PC-3 (cell line): ENCODE measurements around the gene TMEM119. TPM values are rescaled to one million over a fixed set of nuclear protein-coding genes. Genes with fewer than 3 reads are reported as not detected.

Source experiments
- ATAC-seq: fragments of 200-7000 bp; cut with Tn5 transposase; 2 replicates; pipeline ENCODE4 v1.9.1; 2020; ENCODE audit warnings: mild to moderate bottlenecking, moderate library complexity
- BruUV-seq: library from RNA; stranded (reverse); fragments of 400-500 nt; replicated peaks from 2 replicates; lab custom pipeline; 2021; lab: Mats Ljungman, UMichigan
- CTCF ChIA-PET: fragments of 300-600 bp; sonication (Branson Sonifier 250); formaldehyde crosslinking; loops from one replicate; lab custom pipeline; 2022; ENCODE audit warnings: antibody characterized with exemption; lab: Charles Lee
- POLR2A ChIA-PET: fragments of 300-600 bp; sonication (Branson Sonifier 250); formaldehyde crosslinking; loops from one replicate; lab custom pipeline; 2022; ENCODE audit warnings: antibody characterized with exemption; ENCODE audit not compliant: unreplicated experiment; lab: Charles Lee
- DNase-seq: peaks from one replicate; pipeline ENCODE4 v3.0.0-alpha.2; 2015
- H2AFZ ChIP-seq: fragments of 300-600 bp; sonication (generic); 2 replicates; pipeline ENCODE4 v1.6.0; 2016; ENCODE audit warnings: antibody characterized with exemption, low read length
- H3F3A ChIP-seq: fragments of 300-600 bp; sonication (generic); one replicate; pipeline ENCODE4 v1.6.0; 2017; ENCODE audit warnings: antibody characterized with exemption, low read length, control low read depth, mild to moderate bottlenecking; ENCODE audit not compliant: unreplicated experiment
- H3K27ac ChIP-seq: fragments of 300-600 bp; sonication (generic); 2 replicates; pipeline ENCODE4 v1.5.1; 2016; ENCODE audit warnings: mild to moderate bottlenecking, low read length
- H3K27me3 ChIP-seq: fragments of 300-600 bp; sonication (generic); 2 replicates; pipeline ENCODE4 v1.6.1; 2016; ENCODE audit warnings: low read length, mixed read lengths
- H3K36me3 ChIP-seq: fragments of 300-600 bp; sonication (generic); 2 replicates; pipeline ENCODE4 v1.6.1; 2016; ENCODE audit warnings: low read depth, mixed run types, low read length, mixed read lengths
- H3K4me1 ChIP-seq: fragments of 300-600 bp; sonication (generic); 2 replicates; pipeline ENCODE4 v1.5.1; 2016; ENCODE audit warnings: low read length; ENCODE audit not compliant: insufficient read depth
- H3K4me2 ChIP-seq: fragments of 300-600 bp; sonication (generic); 2 replicates; pipeline ENCODE4 v1.6.0; 2016; ENCODE audit warnings: low read length
- H3K4me3 ChIP-seq: fragments of 300-600 bp; sonication (generic); 2 replicates; pipeline ENCODE4 v1.5.1; 2016; ENCODE audit warnings: mild to moderate bottlenecking, low read length, mixed read lengths
- H3K79me2 ChIP-seq: fragments of 300-600 bp; sonication (generic); 2 replicates; pipeline ENCODE4 v1.6.1; 2017; ENCODE audit warnings: low read length, mixed read lengths
- H3K9ac ChIP-seq: fragments of 300-600 bp; sonication (generic); 2 replicates; pipeline ENCODE4 v1.6.0; 2016; ENCODE audit warnings: mild to moderate bottlenecking, low read length
- H3K9me2 ChIP-seq: fragments of 300-600 bp; sonication (generic); replicated peaks from 2 replicates; pipeline ENCODE4 v1.6.1; 2016; ENCODE audit warnings: mixed run types, low read length, mixed read lengths
- H3K9me3 ChIP-seq: fragments of 300-600 bp; sonication (generic); 2 replicates; pipeline ENCODE4 v1.6.1; 2016; ENCODE audit warnings: low read length, mixed read lengths
- H4K20me1 ChIP-seq: fragments of 300-600 bp; sonication (generic); 2 replicates; pipeline ENCODE4 v1.6.1; 2016; ENCODE audit warnings: low read length, mixed read lengths
- EZH2 ChIP-seq: fragments of 300-600 bp; sonication (generic); IDR thresholded peaks from one replicate; pipeline ENCODE4 v1.6.1; 2017; ENCODE audit warnings: antibody characterized with exemption, mild to moderate bottlenecking, low read length; ENCODE audit not compliant: unreplicated experiment
- EZH2phosphoT487 ChIP-seq: fragments of 300-600 bp; sonication (generic); IDR thresholded peaks from 2 replicates; pipeline ENCODE4 v1.6.1; 2018; ENCODE audit warnings: mild to moderate bottlenecking, antibody characterized with exemption, low read length, borderline replicate concordance
- intact Hi-C: fragments of 100-400 bp; cut with micrococcal nuclease; formaldehyde crosslinking; loops from 2 replicates; pipeline ENCODE4 v1.9.0; 2023
- total RNA-seq: library from RNA; depleted of rRNA; stranded (reverse); fragments of >200 nt; gene quantifications from 2 replicates; pipeline ENCODE4 v1.2.3, GENCODE V29; 2014
- TF ChIP-seq, protein P1 (sequence below): fragments of 300-600 bp; sonication (generic); conservative IDR thresholded peaks from 2 replicates; pipeline ENCODE4 v1.5.1; 2017; ENCODE audit warnings: antibody characterized with exemption, low read depth, mild to moderate bottlenecking, low read length

The TMEM119 gene
- total RNA-seq, 1 experiment from 2014 or later, result not detected

DNA sequence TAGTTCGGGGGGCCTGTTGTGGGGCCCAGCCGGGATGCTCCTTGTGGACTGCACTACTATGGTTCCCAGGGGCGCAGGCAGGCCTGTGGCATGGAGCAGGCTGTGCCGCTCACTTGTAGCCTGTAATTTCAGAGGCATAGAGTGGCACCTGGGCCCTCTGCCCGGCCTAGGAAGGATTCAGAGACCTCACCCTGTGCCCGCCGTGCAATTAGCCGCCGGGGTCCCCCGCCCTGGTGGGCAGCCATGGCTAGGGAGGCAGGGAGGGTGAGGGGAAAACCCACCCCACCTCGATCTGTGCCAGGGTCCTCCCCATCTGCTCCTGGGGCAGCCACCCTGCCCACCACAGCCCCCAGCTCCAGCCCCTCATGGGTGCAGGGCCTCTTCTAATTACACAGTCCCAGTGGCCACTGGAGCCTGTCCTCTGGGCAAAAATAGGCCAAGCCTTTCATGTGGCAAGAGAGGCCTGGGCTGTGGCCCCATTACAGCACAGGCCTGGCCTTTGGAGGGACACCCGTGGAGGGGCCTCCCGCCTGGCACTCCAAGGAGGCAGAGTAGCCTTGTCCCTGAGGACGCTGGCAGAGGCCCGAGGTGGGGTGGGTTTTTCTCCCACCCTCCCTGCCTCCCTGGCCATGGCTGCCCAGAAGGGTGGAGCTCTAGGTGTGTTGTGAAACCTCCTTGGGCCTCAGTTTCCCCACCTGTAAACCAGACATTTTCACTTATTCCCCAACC, 5.3 kb upstream of the TMEM119 start:
- H3K4me3 ChIP-seq, result no peak overlapping the region
- no peak overlapping the region for H3K27ac ChIP-seq
- H3K9me3 ChIP-seq, result no peaks in the 10 kb centered on the region
- no peaks in the 10 kb centered on the region for H4K20me1 ChIP-seq
- POLR2A ChIA-PET, result no interaction called here
- TF ChIP-seq EZH2 (no peak), EZH2phosphoT487 (no peak)
- TF ChIP-seq, protein P1, sequence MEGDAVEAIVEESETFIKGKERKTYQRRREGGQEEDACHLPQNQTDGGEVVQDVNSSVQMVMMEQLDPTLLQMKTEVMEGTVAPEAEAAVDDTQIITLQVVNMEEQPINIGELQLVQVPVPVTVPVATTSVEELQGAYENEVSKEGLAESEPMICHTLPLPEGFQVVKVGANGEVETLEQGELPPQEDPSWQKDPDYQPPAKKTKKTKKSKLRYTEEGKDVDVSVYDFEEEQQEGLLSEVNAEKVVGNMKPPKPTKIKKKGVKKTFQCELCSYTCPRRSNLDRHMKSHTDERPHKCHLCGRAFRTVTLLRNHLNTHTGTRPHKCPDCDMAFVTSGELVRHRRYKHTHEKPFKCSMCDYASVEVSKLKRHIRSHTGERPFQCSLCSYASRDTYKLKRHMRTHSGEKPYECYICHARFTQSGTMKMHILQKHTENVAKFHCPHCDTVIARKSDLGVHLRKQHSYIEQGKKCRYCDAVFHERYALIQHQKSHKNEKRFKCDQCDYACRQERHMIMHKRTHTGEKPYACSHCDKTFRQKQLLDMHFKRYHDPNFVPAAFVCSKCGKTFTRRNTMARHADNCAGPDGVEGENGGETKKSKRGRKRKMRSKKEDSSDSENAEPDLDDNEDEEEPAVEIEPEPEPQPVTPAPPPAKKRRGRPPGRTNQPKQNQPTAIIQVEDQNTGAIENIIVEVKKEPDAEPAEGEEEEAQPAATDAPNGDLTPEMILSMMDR, result no peak
- H3K79me2 ChIP-seq, result no peaks in the 10 kb centered on the region
- intact Hi-C loops, result no loop called here
- H3K4me2 ChIP-seq, result no peak overlapping the region
- no peak overlapping the region for H2AFZ ChIP-seq
- no peak overlapping the region for H3K9ac ChIP-seq
- DNase-seq (no peak), ATAC-seq (no peak)
- no peaks in the 10 kb centered on the region for H3F3A ChIP-seq
- H3K36me3 ChIP-seq, result no peaks in the 10 kb centered on the region
- no TSS peak for BruUV-seq
- H3K9me2 ChIP-seq, result no peaks in the 10 kb centered on the region
- CTCF ChIA-PET, result no interaction called here
- no peaks in the 10 kb centered on the region for H3K4me1 ChIP-seq
- no peaks in the 10 kb centered on the region for H3K27me3 ChIP-seq

DNA sequence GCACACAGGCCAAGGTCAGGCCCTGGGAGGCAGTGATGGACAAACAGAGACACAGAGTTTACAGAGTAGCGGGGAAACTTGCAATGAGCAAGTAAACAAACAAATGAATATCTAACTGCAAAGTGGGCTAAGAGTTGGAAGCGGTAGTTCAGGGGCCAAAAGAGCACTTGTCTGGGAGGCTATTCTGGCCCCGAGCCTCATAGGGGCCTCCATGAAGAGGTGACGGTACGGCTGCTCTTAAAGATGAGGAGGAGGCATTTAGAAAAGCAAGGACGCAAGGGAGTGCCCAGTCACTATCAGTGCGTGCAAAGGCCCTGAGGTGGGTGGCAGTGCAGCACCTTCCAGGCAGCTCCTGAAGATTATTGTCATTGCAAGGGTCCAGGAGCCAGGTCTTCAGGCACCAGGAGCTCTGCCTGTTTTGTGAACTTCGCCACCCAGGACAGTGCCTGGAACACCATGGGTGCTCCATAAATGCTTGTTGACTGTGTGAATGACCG, 4.4 kb upstream of the TMEM119 start:
- H3K4me3 ChIP-seq, result no peak overlapping the region
- H3K9me2 ChIP-seq, result no peaks in the 10 kb centered on the region
- intact Hi-C loops, result no loop called here
- ChIA-PET CTCF (no interaction called here), POLR2A (no interaction called here)
- TF ChIP-seq EZH2phosphoT487 (no peak), EZH2 (no peak)
- TF ChIP-seq, protein P1, result no peak
- no peaks in the 10 kb centered on the region for H4K20me1 ChIP-seq
- H3K9ac ChIP-seq, result no peak overlapping the region
- no peak overlapping the region for H2AFZ ChIP-seq
- no peaks in the 10 kb centered on the region for H3K27me3 ChIP-seq
- H3F3A ChIP-seq, result no peaks in the 10 kb centered on the region
- no peaks in the 10 kb centered on the region for H3K9me3 ChIP-seq
- ATAC-seq (no peak), DNase-seq (no peak)
- no peaks in the 10 kb centered on the region for H3K79me2 ChIP-seq
- no peak overlapping the region for H3K27ac ChIP-seq
- no TSS peak for BruUV-seq
- no peaks in the 10 kb centered on the region for H3K4me1 ChIP-seq
- no peaks in the 10 kb centered on the region for H3K36me3 ChIP-seq
- H3K4me2 ChIP-seq, result no peak overlapping the region

GRCh38 chr12:108600702-108601007, 2.8 kb upstream of the TMEM119 start:
- no peaks in the 10 kb centered on the region for H3K27me3 ChIP-seq
- H3K9me2 ChIP-seq, result no peaks in the 10 kb centered on the region
- H3K27ac ChIP-seq, result no peak overlapping the region
- H4K20me1 ChIP-seq, result no peaks in the 10 kb centered on the region
- intact Hi-C loops, result no loop called here
- H3K36me3 ChIP-seq, result no peaks in the 10 kb centered on the region
- DNase-seq (no peak), ATAC-seq (no peak)
- BruUV-seq, result no TSS peak
- no peaks in the 10 kb centered on the region for H3K79me2 ChIP-seq
- no peak for TF ChIP-seq EZH2phosphoT487
- no peak for TF ChIP-seq EZH2
- TF ChIP-seq, protein P1, result no peak
- no peak overlapping the region for H3K4me2 ChIP-seq
- H3K4me1 ChIP-seq, result no peaks in the 10 kb centered on the region
- ChIA-PET POLR2A (no interaction called here), CTCF (no interaction called here)
- no peaks in the 10 kb centered on the region for H3F3A ChIP-seq
- no peaks in the 10 kb centered on the region for H3K9me3 ChIP-seq
- H3K9ac ChIP-seq, result no peak overlapping the region
- no peak overlapping the region for H2AFZ ChIP-seq
- H3K4me3 ChIP-seq, result no peak overlapping the region
